Stomach (tissue), 4 donors: ENCODE results near the gene HLA-DPB1.

Experiments used
- CTCF ChIP-seq, 7 experiments: fragments of 450-650 bp in 4 of 7; fragments of 200-600 bp in 3 of 7; sonication (generic) in 3 of 7; IDR thresholded peaks; one replicate each; pipeline ENCODE4 v1.5.1; 2016 to 2019; ENCODE audit warnings: antibody characterized with exemption in 7 of 7, control low read depth in 2 of 7, mild to moderate bottlenecking in 1 of 7
- POLR2A ChIP-seq, 4 donors: fragments of 450-650 bp; IDR thresholded peaks; one replicate each; pipeline ENCODE4 v1.6.1; 2016; ENCODE audit warnings: antibody characterized with exemption in 4 of 4, control low read depth in 2 of 4, mild to moderate bottlenecking in 1 of 4, moderate library complexity in 1 of 4

- TF ChIP-seq CTCF (IDR thresholded peaks at IDR 0.05) (no peak), POLR2A (IDR thresholded peaks at IDR 0.05) (no peak)
Observed at GRCh38 chr6:33081098-33081824, 5.5 kb downstream of the HLA-DPB1 start.
